NCI-H1105 treated with DMSO at 0.1 percent for 48 hours (cell line): Measurements from ENCODE around the gene ZKSCAN5.
"Not testable (repeated sequence)": the region's sequence is repeated elsewhere in the genome, so short reads cannot be mapped to it uniquely, and the experiment has no call there.

Experiments
- DNase-seq: peaks from one replicate; lab custom pipeline; 2025; lab: John Stamatoyannopoulos, UW

The ZKSCAN5 gene

GRCh38 chr7:99497766-99498545 is 6.5 kb upstream of the ZKSCAN5 start:
- no peak for DNase-seq

- DNase-seq = no peak
These were observed 5.9 kb upstream of the ZKSCAN5 start for GRCh38 chr7:99498546-99498944.

GRCh38 chr7:99499371-99499720 is 5.1 kb upstream of the ZKSCAN5 start:
- no peak for DNase-seq

- DNase-seq = peak; percentile 88
These were observed 4.5 kb upstream of the ZKSCAN5 start, which contains the start of gene ZNF394 for GRCh38 chr7:99499721-99500636. Gene ZNF394 (minus strand): TSS chr7:99500281. CDS start chr7:99500093, 188 bp downstream.

GRCh38 chr7:99500637-99501009 is 3.8 kb upstream of the ZKSCAN5 start:
- DNase-seq = no peak

- not testable (repeated sequence) for DNase-seq
These were observed 3.2 kb upstream of the ZKSCAN5 start for GRCh38 chr7:99501236-99501635.

- DNase-seq = no peak
These were observed 220 bp upstream of the ZKSCAN5 start for GRCh38 chr7:99504281-99504602.

GRCh38 chr7:99505324-99505662 is 831 bp downstream of the ZKSCAN5 start:
- no peak for DNase-seq

GRCh38 chr7:99514050-99514449 is 9.6 kb downstream of the ZKSCAN5 start:
- DNase-seq = no peak

GRCh38 chr7:99521399-99521798 is 16.9 kb downstream of the ZKSCAN5 start:
- DNase-seq = no peak

- no peak for DNase-seq
These were observed 21.4 kb downstream of the ZKSCAN5 start for GRCh38 chr7:99525713-99526440.

GRCh38 chr7:99531354-99531765 is 26.9 kb downstream of the ZKSCAN5 start:
- DNase-seq = no peak

- no peak for DNase-seq
These were observed 31.2 kb downstream of the ZKSCAN5 start for GRCh38 chr7:99535667-99536066.

GRCh38 chr7:99539213-99539811 is 34.9 kb downstream of the ZKSCAN5 start:
- DNase-seq = no peak

GRCh38 chr7:99540542-99540941 is 36.1 kb downstream of the ZKSCAN5 start:
- DNase-seq = no peak

GRCh38 chr7:99541212-99541611 is 36.8 kb downstream of the ZKSCAN5 start:
- DNase-seq = no peak

GRCh38 chr7:99543081-99543671 is 38.7 kb downstream of the ZKSCAN5 start:
- no peak for DNase-seq

- no peak for DNase-seq
These were observed 39.5 kb downstream of the ZKSCAN5 start for GRCh38 chr7:99543916-99544315.

GRCh38 chr7:99545308-99545707 is 40.8 kb downstream of the ZKSCAN5 start:
- not testable (repeated sequence) for DNase-seq

- DNase-seq = not testable (repeated sequence)
These were observed 45.1 kb downstream of the ZKSCAN5 start for GRCh38 chr7:99549545-99549944.

- no peak for DNase-seq
These were observed 46.9 kb downstream of the ZKSCAN5 start for GRCh38 chr7:99551334-99551733.
